Thoracic aorta (tissue), 2 donors: ENCODE measurements around the gene AGTPBP1. TPM values are rescaled to one million over a fixed set of nuclear protein-coding genes. Genes with fewer than 3 reads are reported as not detected.

Experiments
- ATAC-seq: fragments of 150-250 bp; one replicate; pipeline ENCODE4 v1.8.0; 2017; ENCODE audit warnings: low read depth; ENCODE audit not compliant: insufficient number of reproducible peaks, low FRiP score
- DNase-seq: peaks from one replicate; pipeline ENCODE4 v3.0.0-alpha.2; 2020; ENCODE audit warnings: low spot score
- H3K27ac ChIP-seq, 2 donors: fragments of 200-600 bp; sonication (generic); 1 replicate in 1 of 2; 2 replicates in 1 of 2; pipeline ENCODE4 v1.5.1; 2016; ENCODE audit warnings: mild to moderate bottlenecking in 2 of 2, moderate library complexity in 2 of 2
- H3K27me3 ChIP-seq: fragments of 200-600 bp; sonication (generic); replicated peaks from 2 replicates; pipeline ENCODE4 v1.6.0; 2016; ENCODE audit warnings: mild to moderate bottlenecking; ENCODE audit not compliant: insufficient read depth
- H3K36me3 ChIP-seq: fragments of 200-600 bp; sonication (generic); one replicate; pipeline ENCODE4 v1.5.1; 2016
- H3K4me1 ChIP-seq, 2 donors: fragments of 200-600 bp; sonication (generic); 1 replicate in 1 of 2; 2 replicates in 1 of 2; pipeline versions ENCODE4 v1.5.1 to v1.6.0; 2016; ENCODE audit warnings: low read depth in 2 of 2, mild to moderate bottlenecking in 1 of 2; ENCODE audit not compliant: control insufficient read depth in 1 of 2
- H3K4me3 ChIP-seq: fragments of 200-600 bp; sonication (generic); 2 replicates; pipeline ENCODE4 v1.5.1; 2016; ENCODE audit warnings: mild to moderate bottlenecking
- H3K9me3 ChIP-seq: fragments of 200-600 bp; sonication (generic); 2 replicates; pipeline ENCODE4 v1.5.1; 2016
- CTCF ChIP-seq: fragments of 200-600 bp; sonication (generic); IDR thresholded peaks from one replicate; pipeline ENCODE4 v1.5.1; 2019; ENCODE audit warnings: antibody characterized with exemption
- total RNA-seq, 2 donors: library from RNA; depleted of rRNA; stranded (reverse); fragments of >200 nt; gene quantifications; one replicate each; pipeline versions ENCODE4 v1.1.0 to v1.2.3, GENCODE V29; 2016

The AGTPBP1 gene
- total RNA-seq, 2 donors from 2014 or later, result 35.0 to 38.3 TPM

- no peak overlapping the region for H3K27ac ChIP-seq
- no peaks in the 10 kb centered on the region for H3K36me3 ChIP-seq
- no peak overlapping the region for H3K4me3 ChIP-seq
- ATAC-seq (no peak), DNase-seq (no peak)
- peaks cover 6 to 7% of the 10 kb centered on the region in 2 donors for H3K4me1 ChIP-seq
- TF ChIP-seq CTCF, result no peak
- H3K9me3 ChIP-seq, result no peaks in the 10 kb centered on the region
- H3K27me3 ChIP-seq, result no peaks in the 10 kb centered on the region
Observed at GRCh38 chr9:85702726-85703289, 38.9 kb downstream of the AGTPBP1 start.

GRCh38 chr9:85702191-85702590 is 39.6 kb downstream of the AGTPBP1 start:
- TF ChIP-seq CTCF, result no peak
- Histone ChIP-seq H3K27ac (no peak overlapping the region), H3K27me3 (no peaks in the 10 kb centered on the region), H3K4me1 (peaks cover 6 to 7% of the 10 kb centered on the region in 2 donors), H3K36me3 (no peaks in the 10 kb centered on the region), H3K4me3 (no peak overlapping the region), H3K9me3 (no peaks in the 10 kb centered on the region)
- ATAC-seq (no peak), DNase-seq (no peak)

- no peak for TF ChIP-seq CTCF
- DNase-seq, result no peak
- Histone ChIP-seq H3K4me1 (peaks cover 6 to 7% of the 10 kb centered on the region in 2 donors), H3K27ac (no peak overlapping the region), H3K9me3 (no peaks in the 10 kb centered on the region), H3K4me3 (no peak overlapping the region), H3K27me3 (no peaks in the 10 kb centered on the region), H3K36me3 (no peaks in the 10 kb centered on the region)
- ATAC-seq, result no peak
Observed at GRCh38 chr9:85700330-85700729, 41.4 kb downstream of the AGTPBP1 start.

- H3K36me3 ChIP-seq, result no peaks in the 10 kb centered on the region
- no peak for DNase-seq
Observed at GRCh38 chr9:85688361-85688760, 53.4 kb downstream of the AGTPBP1 start.

GRCh38 chr9:85685081-85685480 is 56.7 kb downstream of the AGTPBP1 start:
- H3K36me3 ChIP-seq, result no peaks in the 10 kb centered on the region
- H3K27me3 ChIP-seq, result no peaks in the 10 kb centered on the region
- no peaks in the 10 kb centered on the region for H3K9me3 ChIP-seq
- H3K4me3 ChIP-seq, result no peak overlapping the region
- no peaks in the 10 kb centered on the region for H3K4me1 ChIP-seq
- ATAC-seq, result no peak
- H3K27ac ChIP-seq, result no peak overlapping the region
- DNase-seq, result no peak
- TF ChIP-seq CTCF, result no peak

More at GRCh38 chr9:85688361-85688760, 53.4 kb downstream of the AGTPBP1 start:
- Histone ChIP-seq H3K27me3 (no peaks in the 10 kb centered on the region), H3K9me3 (no peaks in the 10 kb centered on the region), H3K27ac (no peak overlapping the region), H3K4me1 (no peaks in the 10 kb centered on the region), H3K4me3 (no peak overlapping the region)
- ATAC-seq, result no peak
- no peak for TF ChIP-seq CTCF
